ENCODE measurements around the gene CA4. TPM values are rescaled to one million over a fixed set of nuclear protein-coding genes. Genes with fewer than 3 reads are reported as not detected.
"Not testable (repeated sequence)": the region's sequence is repeated elsewhere in the genome, so short reads cannot be mapped to it uniquely, and the experiment has no call there.

CA4 gene
- total RNA-seq, 1 experiment from 2014 or later: 1.4 TPM

DNA sequence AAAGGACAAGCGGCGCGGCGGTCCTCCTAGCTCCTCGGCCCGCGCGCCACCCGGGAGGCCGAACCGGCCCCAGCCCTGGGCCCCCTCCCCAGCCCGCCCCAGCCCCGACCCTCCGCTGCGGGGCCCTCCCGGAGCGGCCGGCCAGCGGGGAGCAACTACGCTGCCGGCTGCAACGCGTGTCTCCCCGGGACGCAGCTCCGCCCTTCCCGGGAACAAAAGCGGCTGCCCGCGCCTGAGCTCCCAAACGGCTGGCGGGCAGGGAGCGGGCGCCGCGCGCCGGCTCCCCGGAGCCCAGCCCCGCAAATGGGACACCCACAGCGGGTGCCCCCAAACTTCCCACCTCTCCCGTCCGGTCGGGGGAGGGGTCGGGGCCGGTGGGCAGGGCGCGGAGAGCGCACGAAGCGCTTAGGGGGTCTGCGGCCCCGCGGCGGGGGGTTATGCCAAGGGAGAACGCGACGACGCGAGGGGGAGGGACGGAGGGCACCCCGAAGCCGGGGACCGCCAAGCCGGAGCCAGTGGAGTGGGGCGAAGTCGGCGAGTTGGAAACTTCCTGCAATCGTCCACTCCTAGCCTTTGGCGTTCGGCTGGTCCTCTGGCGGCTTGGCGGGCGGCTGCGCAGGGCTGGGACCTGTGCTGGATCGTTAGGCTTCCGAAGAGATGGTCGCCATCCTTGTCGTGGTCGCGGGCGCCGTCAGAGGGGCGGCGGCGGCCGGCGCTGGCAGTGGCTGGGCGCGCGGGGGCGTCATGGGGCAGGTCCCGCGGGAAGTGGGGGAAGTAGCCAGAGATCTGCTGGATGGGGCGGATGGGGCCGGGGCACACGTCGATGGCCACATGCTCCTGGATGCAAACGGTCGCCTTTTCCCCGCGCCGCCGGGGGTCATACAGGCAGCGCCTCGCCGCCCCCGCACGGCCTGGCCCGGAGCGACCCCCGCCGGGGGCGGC lies 29.7 kb upstream of the CA4 start:
- H3K4me3 ChIP-seq (ENCODE audit: low read depth in 2 of 2, low read length in 2 of 2); H3K36me3 ChIP-seq (ENCODE audit: control insufficient read depth, insufficient read depth, low read length); in situ Hi-C loops (cut with HindIII; ENCODE audit: low pct_unique_long_range_greater_than_20kb, low sequenced_read_pairs); DNase-seq (ENCODE audit: low read depth, low spot score); H3K27me3 ChIP-seq (ENCODE audit: control insufficient read depth, insufficient read depth, low read length); H3K27ac ChIP-seq (ENCODE audit: low read length); H3K4me1 ChIP-seq (ENCODE audit: control insufficient read depth, insufficient read depth, low read length); CTCF ChIA-PET; POLR2A ChIA-PET; intact Hi-C loops (cut with micrococcal nuclease; ENCODE audit: unreplicated experiment); H3K9me3 ChIP-seq (ENCODE audit: control insufficient read depth, insufficient read depth, low read depth, low read length); BruUV-seq (replicated peaks): not testable (repeated sequence)
- peak; percentile 69 for ATAC-seq

DNA sequence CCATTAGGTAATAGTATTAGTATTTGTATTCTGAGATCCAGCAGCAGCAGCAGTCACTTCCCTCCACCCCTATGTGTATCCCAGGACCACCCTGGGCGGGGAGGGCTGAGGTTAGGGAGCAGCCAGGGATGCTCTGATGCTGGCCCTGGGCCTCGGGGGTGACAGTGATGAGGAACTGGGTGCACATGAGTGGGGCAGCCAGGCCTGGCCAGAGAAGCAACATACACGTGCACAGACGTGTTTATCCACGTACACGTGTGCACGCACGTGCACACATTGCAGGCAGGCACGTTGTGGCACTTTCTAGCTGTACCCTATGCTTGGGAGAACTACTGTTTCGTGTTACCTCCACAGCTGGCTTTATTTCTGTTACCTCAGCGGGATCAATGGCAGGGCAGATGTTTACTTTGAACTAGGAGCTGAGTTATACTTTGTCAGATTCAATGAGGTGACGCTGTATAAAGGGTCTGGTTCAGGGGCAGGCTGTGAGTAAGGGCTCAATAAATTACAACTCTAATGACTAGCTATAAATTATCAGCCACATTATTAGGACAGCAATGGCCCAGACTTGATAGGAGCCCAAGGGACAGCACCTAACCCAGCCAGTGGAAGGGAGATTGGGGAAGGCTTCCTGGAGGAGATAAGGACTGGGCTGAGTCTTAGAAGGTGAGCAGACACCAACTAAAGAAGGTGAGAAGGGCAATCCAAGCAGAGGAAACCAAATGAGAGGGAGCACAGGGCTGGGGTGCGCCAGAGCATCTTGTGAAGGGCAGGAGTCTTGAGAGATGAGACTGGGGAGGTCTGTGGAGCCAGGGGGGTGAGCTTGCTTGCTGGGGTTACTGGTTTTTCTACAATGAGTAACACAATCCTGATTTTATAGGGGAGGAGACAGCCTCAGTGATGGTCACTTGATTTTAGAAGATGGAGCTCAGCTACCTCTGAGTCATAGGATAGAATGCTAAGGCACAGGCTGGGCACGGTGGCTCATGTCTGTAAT lies 22.4 kb upstream of the CA4 start:
- DNase-seq (ENCODE audit: low read depth, low spot score) (no peak), ATAC-seq (0 out of 2 replicates have a peak, but pooled peaks have one; percentile 34)
- ChIA-PET CTCF (no interaction called here), POLR2A (no interaction called here)
- Histone ChIP-seq H3K4me1 (ENCODE audit: control insufficient read depth, insufficient read depth, low read length) (no peaks in the 10 kb centered on the region), H3K36me3 (ENCODE audit: control insufficient read depth, insufficient read depth, low read length) (no peaks in the 10 kb centered on the region), H3K4me3 (ENCODE audit: low read depth in 2 of 2, low read length in 2 of 2) (no peak overlapping the region), H3K27ac (ENCODE audit: low read length) (no peak overlapping the region), H3K27me3 (ENCODE audit: control insufficient read depth, insufficient read depth, low read length) (no peaks in the 10 kb centered on the region), H3K9me3 (ENCODE audit: control insufficient read depth, insufficient read depth, low read depth, low read length) (no peaks in the 10 kb centered on the region)
- BruUV-seq (replicated peaks): no TSS peak
- intact Hi-C loops (cut with micrococcal nuclease; ENCODE audit: unreplicated experiment) (no loop called here), in situ Hi-C loops (cut with HindIII; ENCODE audit: low pct_unique_long_range_greater_than_20kb, low sequenced_read_pairs) (no loop called here)
- TF ChIP-seq, protein P1, sequence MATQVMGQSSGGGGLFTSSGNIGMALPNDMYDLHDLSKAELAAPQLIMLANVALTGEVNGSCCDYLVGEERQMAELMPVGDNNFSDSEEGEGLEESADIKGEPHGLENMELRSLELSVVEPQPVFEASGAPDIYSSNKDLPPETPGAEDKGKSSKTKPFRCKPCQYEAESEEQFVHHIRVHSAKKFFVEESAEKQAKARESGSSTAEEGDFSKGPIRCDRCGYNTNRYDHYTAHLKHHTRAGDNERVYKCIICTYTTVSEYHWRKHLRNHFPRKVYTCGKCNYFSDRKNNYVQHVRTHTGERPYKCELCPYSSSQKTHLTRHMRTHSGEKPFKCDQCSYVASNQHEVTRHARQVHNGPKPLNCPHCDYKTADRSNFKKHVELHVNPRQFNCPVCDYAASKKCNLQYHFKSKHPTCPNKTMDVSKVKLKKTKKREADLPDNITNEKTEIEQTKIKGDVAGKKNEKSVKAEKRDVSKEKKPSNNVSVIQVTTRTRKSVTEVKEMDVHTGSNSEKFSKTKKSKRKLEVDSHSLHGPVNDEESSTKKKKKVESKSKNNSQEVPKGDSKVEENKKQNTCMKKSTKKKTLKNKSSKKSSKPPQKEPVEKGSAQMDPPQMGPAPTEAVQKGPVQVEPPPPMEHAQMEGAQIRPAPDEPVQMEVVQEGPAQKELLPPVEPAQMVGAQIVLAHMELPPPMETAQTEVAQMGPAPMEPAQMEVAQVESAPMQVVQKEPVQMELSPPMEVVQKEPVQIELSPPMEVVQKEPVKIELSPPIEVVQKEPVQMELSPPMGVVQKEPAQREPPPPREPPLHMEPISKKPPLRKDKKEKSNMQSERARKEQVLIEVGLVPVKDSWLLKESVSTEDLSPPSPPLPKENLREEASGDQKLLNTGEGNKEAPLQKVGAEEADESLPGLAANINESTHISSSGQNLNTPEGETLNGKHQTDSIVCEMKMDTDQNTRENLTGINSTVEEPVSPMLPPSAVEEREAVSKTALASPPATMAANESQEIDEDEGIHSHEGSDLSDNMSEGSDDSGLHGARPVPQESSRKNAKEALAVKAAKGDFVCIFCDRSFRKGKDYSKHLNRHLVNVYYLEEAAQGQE (IDR thresholded peaks at IDR 0.05; ENCODE audit: insufficient read depth in 1 of 2, low read depth in 2 of 2, low read length in 1 of 2): no peak
- TF ChIP-seq, protein P2, sequence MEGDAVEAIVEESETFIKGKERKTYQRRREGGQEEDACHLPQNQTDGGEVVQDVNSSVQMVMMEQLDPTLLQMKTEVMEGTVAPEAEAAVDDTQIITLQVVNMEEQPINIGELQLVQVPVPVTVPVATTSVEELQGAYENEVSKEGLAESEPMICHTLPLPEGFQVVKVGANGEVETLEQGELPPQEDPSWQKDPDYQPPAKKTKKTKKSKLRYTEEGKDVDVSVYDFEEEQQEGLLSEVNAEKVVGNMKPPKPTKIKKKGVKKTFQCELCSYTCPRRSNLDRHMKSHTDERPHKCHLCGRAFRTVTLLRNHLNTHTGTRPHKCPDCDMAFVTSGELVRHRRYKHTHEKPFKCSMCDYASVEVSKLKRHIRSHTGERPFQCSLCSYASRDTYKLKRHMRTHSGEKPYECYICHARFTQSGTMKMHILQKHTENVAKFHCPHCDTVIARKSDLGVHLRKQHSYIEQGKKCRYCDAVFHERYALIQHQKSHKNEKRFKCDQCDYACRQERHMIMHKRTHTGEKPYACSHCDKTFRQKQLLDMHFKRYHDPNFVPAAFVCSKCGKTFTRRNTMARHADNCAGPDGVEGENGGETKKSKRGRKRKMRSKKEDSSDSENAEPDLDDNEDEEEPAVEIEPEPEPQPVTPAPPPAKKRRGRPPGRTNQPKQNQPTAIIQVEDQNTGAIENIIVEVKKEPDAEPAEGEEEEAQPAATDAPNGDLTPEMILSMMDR (IDR thresholded peaks at IDR 0.05): no peak
- TF ChIP-seq TCF7L2 (IDR thresholded peaks at IDR 0.05; ENCODE audit: low read depth, low read length): no peak
- no peak for TF ChIP-seq POLR2AphosphoS5 (IDR thresholded peaks at IDR 0.05; ENCODE audit: low read depth, low read length)
- no peak for TF ChIP-seq SIN3A (IDR thresholded peaks at IDR 0.05; ENCODE audit: borderline replicate concordance, insufficient read depth, low read depth, low read length)

Measured in Panc1 (cell line).